Activated CD4-positive, alpha-beta T cell treated with anti-CD3 and anti-CD28 coated beads, Interleukin-10, Interleukin-2, amounts not matched to agents 100 ng/mL and 50 ng/mL, durations not matched to agents 16 hours and 8 hours (primary cell): ENCODE measurements around the gene CES2.

Experiments used
- DNase-seq: peaks from one replicate; pipeline ENCODE4 v3.0.0-alpha.2; 2020

Gene CES2

GRCh38 chr16:66902648-66903543, 32.4 kb upstream of the CES2 start:
- no peak for DNase-seq

GRCh38 chr16:66903544-66904427, 31.5 kb upstream of the CES2 start:
- DNase-seq, result no peak

GRCh38 chr16:66904428-66904845, 30.9 kb upstream of the CES2 start:
- no peak for DNase-seq

GRCh38 chr16:66904846-66905632, 30.3 kb upstream of the CES2 start:
- DNase-seq, result no peak

GRCh38 chr16:66905633-66906539, 29.4 kb upstream of the CES2 start:
- DNase-seq, result peak; percentile 36

- no peak for DNase-seq
These were observed 28.1 kb upstream of the CES2 start for GRCh38 chr16:66906916-66907836.

- no peak for DNase-seq
These were observed 27.2 kb upstream of the CES2 start for GRCh38 chr16:66908116-66908515.

- no peak for DNase-seq
These were observed 26.4 kb upstream of the CES2 start for GRCh38 chr16:66908762-66909559.

GRCh38 chr16:66910175-66910940, 25.0 kb upstream of the CES2 start:
- no peak for DNase-seq

GRCh38 chr16:66911112-66911511, 24.2 kb upstream of the CES2 start:
- DNase-seq, result no peak

- DNase-seq, result no peak
These were observed 23.5 kb upstream of the CES2 start for GRCh38 chr16:66911801-66912200.

GRCh38 chr16:66913081-66913480, 22.2 kb upstream of the CES2 start:
- DNase-seq, result no peak

- no peak for DNase-seq
These were observed 21.6 kb upstream of the CES2 start for GRCh38 chr16:66913711-66914110.

- no peak for DNase-seq
These were observed 20.8 kb upstream of the CES2 start for GRCh38 chr16:66914541-66914940.

- no peak for DNase-seq
These were observed 20.3 kb upstream of the CES2 start for GRCh38 chr16:66915041-66915440.

- DNase-seq, result no peak
These were observed 18.8 kb upstream of the CES2 start for GRCh38 chr16:66916518-66916917.

- no peak for DNase-seq
These were observed 17.6 kb upstream of the CES2 start for GRCh38 chr16:66917741-66918140.

- DNase-seq, result no peak
These were observed 17.0 kb upstream of the CES2 start for GRCh38 chr16:66918355-66918754.
